ENCODE data around the gene PPOX.

- no peak for TF ChIP-seq CTCF (IDR thresholded peaks at IDR 0.05)
- no peak for TF ChIP-seq POLR2A (IDR thresholded peaks at IDR 0.05)
- TF ChIP-seq EP300 (IDR thresholded peaks at IDR 0.05): no peak
- no peak for TF ChIP-seq POLR2AphosphoS5 (IDR thresholded peaks at IDR 0.05)
Observed at GRCh38 chr1:161122967-161123366, 43.3 kb upstream of the PPOX start.

All from upper lobe of left lung (tissue), 4 donors.